Activated T-helper 17 cell treated with anti-CD3 and anti-CD28 coated beads, Interleukin-2, amount 50 U/mL, for 72 hours (primary cell): ENCODE measurements around the gene PFKP. TPM values are rescaled to one million over a fixed set of nuclear protein-coding genes. Genes with fewer than 3 reads are reported as not detected.

Source experiments
- ATAC-seq: fragments of 150-1000 bp; cut with Tn5 transposase; replicated peaks from 2 replicates; pipeline ENCODE4 v1.10.0; 2021; ENCODE audit warnings: mild to moderate bottlenecking, moderate library complexity
- H3K27ac Mint-ChIP-seq: one replicate; pipeline ENCODE4 v1.8.0; 2022; ENCODE audit warnings: mixed read lengths
- H3K27me3 Mint-ChIP-seq: one replicate; pipeline ENCODE4 v1.8.0; 2022; ENCODE audit warnings: mixed read lengths
- H3K36me3 Mint-ChIP-seq: one replicate; pipeline ENCODE4 v1.8.0; 2022; ENCODE audit warnings: low read depth, mild to moderate bottlenecking, mixed read lengths
- H3K4me1 Mint-ChIP-seq: one replicate; pipeline ENCODE4 v1.8.0; 2022; ENCODE audit warnings: mixed read lengths
- H3K4me3 Mint-ChIP-seq: one replicate; pipeline ENCODE4 v1.8.0; 2022; ENCODE audit warnings: mild to moderate bottlenecking, mixed read lengths
- H3K9me3 Mint-ChIP-seq: one replicate; pipeline ENCODE4 v1.8.0; 2022; ENCODE audit warnings: mixed read lengths
- total RNA-seq, 2 donors: library from RNA; stranded (reverse); gene quantifications; one replicate each; pipeline ENCODE4 v1.2.3, GENCODE V29; 2022

The PFKP gene
- 100 to 1,000 TPM; 349 TPM for total RNA-seq

GRCh38 chr10:3067118-3067858, at the start of gene PFKP:
TSS of gene PFKP (plus strand) at chr10:3067548. CDS start at chr10:3067596, 48 bp downstream.
- H3K27ac Mint-ChIP-seq = peak within 1 kb of the TSS; percentile 77
- H3K9me3 Mint-ChIP-seq = peaks cover 4% of the 10 kb centered on the region
- no peaks in the 10 kb centered on the region for H3K27me3 Mint-ChIP-seq

GRCh38 chr10:3018247-3018646, 49.1 kb upstream of the PFKP start:
- no peaks in the 10 kb centered on the region for H3K4me1 Mint-ChIP-seq
- H3K36me3 Mint-ChIP-seq = no peaks in the 10 kb centered on the region
- peaks cover 43% of the 10 kb centered on the region for H3K27me3 Mint-ChIP-seq
- H3K4me3 Mint-ChIP-seq = no peak overlapping the region
- ATAC-seq = no peak
- H3K27ac Mint-ChIP-seq = no peak overlapping the region
- H3K9me3 Mint-ChIP-seq = peaks cover 2% of the 10 kb centered on the region

More at GRCh38 chr10:3067118-3067858, at the start of gene PFKP:
- Mint-ChIP-seq H3K36me3 (peaks cover 46% of the 10 kb centered on the region), H3K4me3 (peak within 1 kb of the TSS; percentile 83), H3K4me1 (peaks cover 21% of the 10 kb centered on the region)
- peak; percentile 54 for ATAC-seq

- no peak for ATAC-seq
- no peak overlapping the region for H3K27ac Mint-ChIP-seq
- H3K36me3 Mint-ChIP-seq = no peaks in the 10 kb centered on the region
- H3K9me3 Mint-ChIP-seq = peaks cover 3% of the 10 kb centered on the region
- H3K27me3 Mint-ChIP-seq = peaks cover 42% of the 10 kb centered on the region
- H3K4me3 Mint-ChIP-seq = no peak overlapping the region
- no peaks in the 10 kb centered on the region for H3K4me1 Mint-ChIP-seq
Measured at GRCh38 chr10:3020311-3020710, 47.0 kb upstream of the PFKP start.

GRCh38 chr10:3020881-3021280, 46.5 kb upstream of the PFKP start:
- H3K9me3 Mint-ChIP-seq = peaks cover 3% of the 10 kb centered on the region
- peaks cover 43% of the 10 kb centered on the region for H3K27me3 Mint-ChIP-seq
- no peak overlapping the region for H3K4me3 Mint-ChIP-seq
- peaks cover under 1% of the 10 kb centered on the region for H3K4me1 Mint-ChIP-seq
- no peak for ATAC-seq
- no peaks in the 10 kb centered on the region for H3K36me3 Mint-ChIP-seq
- H3K27ac Mint-ChIP-seq = no peak overlapping the region

GRCh38 chr10:3022027-3022426, 45.3 kb upstream of the PFKP start:
- Mint-ChIP-seq H3K9me3 (peaks cover 3% of the 10 kb centered on the region), H3K4me1 (peaks cover 6% of the 10 kb centered on the region), H3K4me3 (no peak overlapping the region), H3K27ac (no peak overlapping the region), H3K27me3 (peaks cover 44% of the 10 kb centered on the region), H3K36me3 (no peaks in the 10 kb centered on the region)
- ATAC-seq = no peak

GRCh38 chr10:3023892-3024291, 43.5 kb upstream of the PFKP start:
- Mint-ChIP-seq H3K4me3 (no peak overlapping the region), H3K27ac (no peak overlapping the region), H3K4me1 (peaks cover 6% of the 10 kb centered on the region), H3K27me3 (peaks cover 53% of the 10 kb centered on the region), H3K9me3 (peaks cover 3% of the 10 kb centered on the region), H3K36me3 (no peaks in the 10 kb centered on the region)
- ATAC-seq = no peak

- H3K27ac Mint-ChIP-seq = no peak overlapping the region
- H3K9me3 Mint-ChIP-seq = peaks cover 3% of the 10 kb centered on the region
- H3K4me1 Mint-ChIP-seq = peaks cover 6% of the 10 kb centered on the region
Measured at GRCh38 chr10:3025026-3025683, 42.2 kb upstream of the PFKP start.

GRCh38 chr10:3027866-3028265, 39.5 kb upstream of the PFKP start:
- ATAC-seq = no peak
- H3K27ac Mint-ChIP-seq = no peak overlapping the region
- H3K9me3 Mint-ChIP-seq = peaks cover 3% of the 10 kb centered on the region
- peaks cover 59% of the 10 kb centered on the region for H3K27me3 Mint-ChIP-seq
- H3K4me1 Mint-ChIP-seq = peaks cover 6% of the 10 kb centered on the region
- no peak overlapping the region for H3K4me3 Mint-ChIP-seq
- H3K36me3 Mint-ChIP-seq = no peaks in the 10 kb centered on the region

More at GRCh38 chr10:3025026-3025683, 42.2 kb upstream of the PFKP start:
- H3K36me3 Mint-ChIP-seq = no peaks in the 10 kb centered on the region
- no peak overlapping the region for H3K4me3 Mint-ChIP-seq
- H3K27me3 Mint-ChIP-seq = peaks cover 60% of the 10 kb centered on the region
- ATAC-seq = no peak

- H3K4me3 Mint-ChIP-seq = no peak overlapping the region
- no peak for ATAC-seq
- no peaks in the 10 kb centered on the region for H3K9me3 Mint-ChIP-seq
- H3K27me3 Mint-ChIP-seq = peaks cover 53% of the 10 kb centered on the region
- H3K27ac Mint-ChIP-seq = no peak overlapping the region
- H3K4me1 Mint-ChIP-seq = peaks cover 6% of the 10 kb centered on the region
- no peaks in the 10 kb centered on the region for H3K36me3 Mint-ChIP-seq
Measured at GRCh38 chr10:3028441-3028840, 38.9 kb upstream of the PFKP start.

GRCh38 chr10:3030765-3031164, 36.6 kb upstream of the PFKP start:
- Mint-ChIP-seq H3K27me3 (peaks cover 40% of the 10 kb centered on the region), H3K27ac (no peak overlapping the region), H3K9me3 (no peaks in the 10 kb centered on the region), H3K4me3 (no peak overlapping the region), H3K4me1 (peaks cover 6% of the 10 kb centered on the region), H3K36me3 (no peaks in the 10 kb centered on the region)
- ATAC-seq = no peak

- H3K9me3 Mint-ChIP-seq = no peaks in the 10 kb centered on the region
- H3K36me3 Mint-ChIP-seq = no peaks in the 10 kb centered on the region
- H3K27me3 Mint-ChIP-seq = peaks cover 41% of the 10 kb centered on the region
- H3K4me1 Mint-ChIP-seq = peaks cover 5% of the 10 kb centered on the region
- H3K27ac Mint-ChIP-seq = no peak overlapping the region
- H3K4me3 Mint-ChIP-seq = no peak overlapping the region
- ATAC-seq = no peak
Measured at GRCh38 chr10:3031490-3031889, 35.9 kb upstream of the PFKP start.

- peaks cover 37% of the 10 kb centered on the region for H3K27me3 Mint-ChIP-seq
- no peak overlapping the region for H3K27ac Mint-ChIP-seq
- no peak for ATAC-seq
- H3K4me1 Mint-ChIP-seq = peaks cover 5% of the 10 kb centered on the region
- H3K4me3 Mint-ChIP-seq = no peak overlapping the region
- H3K36me3 Mint-ChIP-seq = no peaks in the 10 kb centered on the region
- no peaks in the 10 kb centered on the region for H3K9me3 Mint-ChIP-seq
Measured at GRCh38 chr10:3033925-3034324, 33.4 kb upstream of the PFKP start.

GRCh38 chr10:3034616-3035015, 32.7 kb upstream of the PFKP start:
- H3K9me3 Mint-ChIP-seq = no peaks in the 10 kb centered on the region

GRCh38 chr10:3036155-3037021, 31.0 kb upstream of the PFKP start:
- peak; percentile 62 for ATAC-seq

More at GRCh38 chr10:3034616-3035015, 32.7 kb upstream of the PFKP start:
- no peak overlapping the region for H3K27ac Mint-ChIP-seq
- peaks cover 5% of the 10 kb centered on the region for H3K4me1 Mint-ChIP-seq
- H3K36me3 Mint-ChIP-seq = no peaks in the 10 kb centered on the region
- H3K27me3 Mint-ChIP-seq = peaks cover 33% of the 10 kb centered on the region
- ATAC-seq = no peak
- H3K4me3 Mint-ChIP-seq = no peak overlapping the region

More at GRCh38 chr10:3036155-3037021, 31.0 kb upstream of the PFKP start:
- H3K36me3 Mint-ChIP-seq = no peaks in the 10 kb centered on the region
- H3K4me3 Mint-ChIP-seq = no peak overlapping the region
- no peak overlapping the region for H3K27ac Mint-ChIP-seq
- no peaks in the 10 kb centered on the region for H3K9me3 Mint-ChIP-seq
- peaks cover 28% of the 10 kb centered on the region for H3K27me3 Mint-ChIP-seq
- H3K4me1 Mint-ChIP-seq = peaks cover 5% of the 10 kb centered on the region
